IMR-90 (cell line): Measurements from ENCODE around the gene TANGO6. TPM values are rescaled to one million over a fixed set of nuclear protein-coding genes. Genes with fewer than 3 reads are reported as not detected.

Experiments used
- BHLHE40 ChIP-seq: fragments of 150-350 bp; IDR thresholded peaks from 2 replicates; pipeline ENCODE4 v1.6.1; 2016; ENCODE audit warnings: mild to moderate bottlenecking, low read depth, low read length
- CEBPB ChIP-seq: IDR thresholded peaks from 2 replicates; pipeline ENCODE4 v1.6.1; 2012; ENCODE audit warnings: low read depth, low read length, improper control_type of control experiment
- CTCF ChIP-seq: conservative IDR thresholded peaks from 2 replicates; pipeline ENCODE4 v1.5.1; 2012; ENCODE audit warnings: mild to moderate bottlenecking, low read depth, low read length, improper control_type of control experiment
- RFX5 ChIP-seq: IDR thresholded peaks from 2 replicates; pipeline ENCODE4 v1.8.0; 2012; ENCODE audit warnings: low read depth, mild to moderate bottlenecking, low read length, moderate library complexity
- polyA plus RNA-seq, 3 experiments: library from polyadenylated mRNA; depleted of rRNA; stranded (reverse); fragments of >200 nt; gene quantifications; 2 replicates each; pipeline ENCODE4 v1.2.3, GENCODE V29; 2012; ENCODE audit warnings: low replicate concordance in 1 of 3
- total RNA-seq: library from RNA; depleted of rRNA; stranded (reverse); fragments of >200 nt; gene quantifications from 2 replicates; pipeline ENCODE4 v1.2.3, GENCODE V29; 2012

Gene TANGO6
- total and polyA plus RNA-seq, 2 of the 4 experiments (the other 2 are of a cell fraction): 6.7 to 22.4 TPM

DNA sequence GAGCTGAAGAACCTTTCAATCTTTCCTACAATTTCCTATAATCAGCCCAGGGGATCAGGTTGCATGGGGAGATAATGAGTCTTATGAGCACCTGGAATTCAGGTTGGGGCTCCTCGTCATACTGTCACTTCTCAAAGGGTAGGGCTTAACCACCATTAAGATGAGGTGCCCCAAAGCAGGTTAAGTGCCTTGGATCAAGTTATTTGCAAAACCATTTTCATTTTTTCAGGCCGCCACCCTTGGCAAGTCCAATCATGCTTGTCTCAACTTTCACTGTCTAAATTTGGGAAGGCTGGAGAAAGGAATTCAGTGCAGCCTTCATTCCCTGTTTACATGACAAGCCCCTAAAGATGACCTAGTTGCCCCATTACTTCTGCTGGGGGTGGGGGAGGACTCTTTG is 44.9 kb upstream of the TANGO6 start (continued):
- TF ChIP-seq CTCF (no peak), RFX5 (no peak), BHLHE40 (no peak), CEBPB (no peak)
